Endodermal cell (in vitro differentiated cells): Measurements from ENCODE around the gene MSANTD3. TPM values are rescaled to one million over a fixed set of nuclear protein-coding genes. Genes with fewer than 3 reads are reported as not detected.

Source experiments
- DNase-seq: peaks from one replicate; pipeline ENCODE4 v3.0.0-alpha.2; 2017
- H3K27ac ChIP-seq: 2 replicates; pipeline ENCODE4 v1.5.1; 2013; ENCODE audit warnings: mild to moderate bottlenecking, low read depth, low read length, moderate library complexity
- H3K27me3 ChIP-seq: 2 replicates; pipeline ENCODE4 v1.6.1; 2013; ENCODE audit warnings: mild to moderate bottlenecking, low read length, moderate library complexity; ENCODE audit not compliant: insufficient read depth, control insufficient read depth, poor library complexity, severe bottlenecking
- H3K36me3 ChIP-seq: 2 replicates; pipeline ENCODE4 v1.7.0; 2013; ENCODE audit warnings: mild to moderate bottlenecking, low read length, moderate library complexity; ENCODE audit not compliant: control insufficient read depth, insufficient read depth
- H3K4me1 ChIP-seq: one replicate; pipeline ENCODE4 v1.7.0; 2013; ENCODE audit warnings: low read length; ENCODE audit not compliant: control insufficient read depth, insufficient read depth
- H3K4me3 ChIP-seq: 2 replicates; pipeline ENCODE4 v1.5.1; 2013; ENCODE audit warnings: mild to moderate bottlenecking, low read length, moderate library complexity
- H3K9ac ChIP-seq: 2 replicates; pipeline ENCODE4 v1.6.1; 2013; ENCODE audit warnings: mild to moderate bottlenecking, low read length, moderate library complexity; ENCODE audit not compliant: poor library complexity, severe bottlenecking; ENCODE audit errors: extremely low read depth
- H3K9me3 ChIP-seq: 2 replicates; pipeline ENCODE4 v1.6.1; 2013; ENCODE audit warnings: mild to moderate bottlenecking, low read length, moderate library complexity; ENCODE audit not compliant: control insufficient read depth
- H3K27ac Mint-ChIP-seq: 2 replicates; pipeline ENCODE4 v1.8.0; 2020; ENCODE audit warnings: mixed read lengths
- H3K27me3 Mint-ChIP-seq: 2 replicates; pipeline ENCODE4 v1.8.0; 2021; ENCODE audit warnings: mild to moderate bottlenecking, mixed read lengths; ENCODE audit not compliant: insufficient read depth
- H3K36me3 Mint-ChIP-seq: 2 replicates; pipeline ENCODE4 v1.8.0; 2020; ENCODE audit warnings: low read depth, mixed read lengths
- H3K4me1 Mint-ChIP-seq: 2 replicates; pipeline ENCODE4 v1.8.0; 2020; ENCODE audit warnings: mixed read lengths
- H3K4me3 Mint-ChIP-seq: 2 replicates; pipeline ENCODE4 v1.8.0; 2020; ENCODE audit warnings: mild to moderate bottlenecking, moderate library complexity, mixed read lengths
- H3K9me3 Mint-ChIP-seq: 2 replicates; pipeline ENCODE4 v1.8.0; 2020; ENCODE audit warnings: mild to moderate bottlenecking, mixed read lengths
- CTCF ChIP-seq: fragments of 200-600 bp; sonication (generic); conservative IDR thresholded peaks from 2 replicates; pipeline ENCODE4 v1.5.0; 2021; ENCODE audit warnings: antibody characterized with exemption, mild to moderate bottlenecking
- WGBS, 2 experiments: methylation state at CpG; one replicate each; pipeline versions ENCODE4 v1.1.5 to v1.1.7; 2013; ENCODE audit warnings: missing lambda C conversion rate in 2 of 2, mixed read lengths in 1 of 2; ENCODE audit not compliant: insufficient coverage in 1 of 2, insufficient read length in 1 of 2; 5-methylcytosine and 5-hydroxymethylcytosine counted together
- total RNA-seq, 2 donors: library from RNA; stranded (reverse); fragmentation: NEBNext Ultra II Directional in 1 of 2; extraction: Animal tissue kit (Norgen Biotek cat#: 25700) in 1 of 2; gene quantifications; 2 replicates in 1 of 2; 3 replicates in 1 of 2; pipeline ENCODE4 v1.2.1, GENCODE V29; 2021

MSANTD3 gene
- total RNA-seq, 2 donors from 2014 or later = 29.8 to 32.2 TPM

- Mint-ChIP-seq H3K4me1 (peaks cover 9% of the 10 kb centered on the region), H3K9me3 (no peaks in the 10 kb centered on the region), H3K27ac (no peak overlapping the region), H3K27me3 (no peaks in the 10 kb centered on the region), H3K36me3 (peaks cover 9% of the 10 kb centered on the region), H3K4me3 (no peak overlapping the region)
- Histone ChIP-seq H3K4me1 (no peaks in the 10 kb centered on the region), H3K9me3 (no peaks in the 10 kb centered on the region), H3K27me3 (no peaks in the 10 kb centered on the region), H3K9ac (no peak overlapping the region), H3K27ac (no peak overlapping the region), H3K36me3 (peaks cover 3% of the 10 kb centered on the region), H3K4me3 (no peak overlapping the region)
- TF ChIP-seq CTCF = no peak
- DNase-seq = no peak
- 94% methylated on average over 3 to 10 of the region's 10 CpGs for WGBS, 2 experiments
These were observed 59.7 kb downstream of the MSANTD3 start for GRCh38 chr9:100486479-100487176.

- Mint-ChIP-seq H3K36me3 (peaks cover 9% of the 10 kb centered on the region), H3K4me3 (no peak overlapping the region), H3K9me3 (no peaks in the 10 kb centered on the region), H3K4me1 (peaks cover 19% of the 10 kb centered on the region), H3K27me3 (no peaks in the 10 kb centered on the region), H3K27ac (no peak overlapping the region)
- Histone ChIP-seq H3K27ac (no peak overlapping the region), H3K9ac (no peak overlapping the region), H3K36me3 (peaks cover 3% of the 10 kb centered on the region), H3K9me3 (no peaks in the 10 kb centered on the region), H3K4me3 (no peak overlapping the region), H3K27me3 (no peaks in the 10 kb centered on the region), H3K4me1 (no peaks in the 10 kb centered on the region)
- WGBS, 2 experiments = 97 to 100% methylated on average over 1 of the region's 1 CpG
- DNase-seq = no peak
- TF ChIP-seq CTCF = no peak
These were observed 61.2 kb downstream of the MSANTD3 start for GRCh38 chr9:100488177-100488576.

- no peak overlapping the region for H3K4me3 Mint-ChIP-seq
- H3K36me3 ChIP-seq = peaks cover 3% of the 10 kb centered on the region
- no peak overlapping the region for H3K27ac ChIP-seq
- no peak overlapping the region for H3K4me3 ChIP-seq
- no peaks in the 10 kb centered on the region for H3K4me1 ChIP-seq
- peaks cover 28% of the 10 kb centered on the region for H3K4me1 Mint-ChIP-seq
- H3K9me3 ChIP-seq = no peaks in the 10 kb centered on the region
- no peaks in the 10 kb centered on the region for H3K27me3 ChIP-seq
- H3K36me3 Mint-ChIP-seq = peaks cover 3% of the 10 kb centered on the region
- H3K27ac Mint-ChIP-seq = no peak overlapping the region
- 78 to 89% methylated on average over 3 to 4 of the region's 4 CpGs for WGBS, 2 experiments
- H3K9ac ChIP-seq = no peak overlapping the region
- no peak for TF ChIP-seq CTCF
- no peak for DNase-seq
- H3K9me3 Mint-ChIP-seq = no peaks in the 10 kb centered on the region
- no peaks in the 10 kb centered on the region for H3K27me3 Mint-ChIP-seq
These were observed 62.9 kb downstream of the MSANTD3 start for GRCh38 chr9:100489836-100490235.
